ENCODE data around the gene CLNS1A.
"Not testable (repeated sequence)": the region's sequence is repeated elsewhere in the genome, so short reads cannot be mapped to it uniquely, and the experiment has no call there.

CLNS1A gene

GRCh38 chr11:77617892-77618291 lies 19.7 kb downstream of the CLNS1A start:
- DNase-seq = no peak

- DNase-seq = no peak
These were observed 25.7 kb downstream of the CLNS1A start for GRCh38 chr11:77611921-77612320.

- no peak for DNase-seq
These were observed 28.4 kb downstream of the CLNS1A start for GRCh38 chr11:77609234-77609633.

- no peak for DNase-seq
These were observed 33.3 kb downstream of the CLNS1A start for GRCh38 chr11:77604281-77604680.

GRCh38 chr11:77602381-77603088 lies 35.1 kb downstream of the CLNS1A start:
- no peak for DNase-seq

- DNase-seq = no peak
These were observed 39.4 kb downstream of the CLNS1A start for GRCh38 chr11:77598195-77598594.

GRCh38 chr11:77596626-77597025 lies 41.0 kb downstream of the CLNS1A start:
- no peak for DNase-seq

GRCh38 chr11:77593883-77594282 lies 43.7 kb downstream of the CLNS1A start:
- no peak for DNase-seq

- peak; percentile 98 for DNase-seq
These were observed 44.9 kb downstream of the CLNS1A start for GRCh38 chr11:77592727-77593126.

- peak; percentile 89 for DNase-seq
These were observed 47.3 kb downstream of the CLNS1A start for GRCh38 chr11:77590194-77590782.

GRCh38 chr11:77589521-77590193 lies 47.9 kb downstream of the CLNS1A start, which contains the start of gene AQP11:
TSS of gene AQP11 (plus strand) at chr11:77589953. CDS start at chr11:77589993, 40 bp downstream.
- peak; percentile 97 for DNase-seq

- no peak for DNase-seq
These were observed 48.4 kb downstream of the CLNS1A start for GRCh38 chr11:77589181-77589520.

GRCh38 chr11:77580712-77581337 lies 56.8 kb downstream of the CLNS1A start:
- DNase-seq = peak; percentile 63

- DNase-seq = not testable (repeated sequence)
These were observed 62.2 kb downstream of the CLNS1A start for GRCh38 chr11:77575428-77575827.

GRCh38 chr11:77570896-77571295 lies 66.7 kb downstream of the CLNS1A start:
- not testable (repeated sequence) for DNase-seq

GRCh38 chr11:77569676-77570070 lies 67.9 kb downstream of the CLNS1A start:
- no peak for DNase-seq

- no peak for DNase-seq
These were observed 68.5 kb downstream of the CLNS1A start for GRCh38 chr11:77568916-77569675.

GRCh38 chr11:77568306-77568705 lies 69.3 kb downstream of the CLNS1A start:
- DNase-seq = no peak
